Body of pancreas (tissue), 4 donors: Measurements from ENCODE around the gene KLHL29. TPM values are rescaled to one million over a fixed set of nuclear protein-coding genes. Genes with fewer than 3 reads are reported as not detected.

Experiments
- ATAC-seq: fragments of 150-250 bp; one replicate; pipeline ENCODE4 v1.9.1; 2016
- DNase-seq, 4 donors: peaks; one replicate each; pipeline ENCODE4 v3.0.0-alpha.2; 2019
- H3K27ac ChIP-seq, 4 donors: fragments of 200-600 bp; sonication (generic); 1 replicate in 3 of 4; 2 replicates in 1 of 4; pipeline versions ENCODE4 v1.5.1 to v1.6.1; 2016 to 2019; ENCODE audit warnings: mild to moderate bottlenecking in 1 of 4, mixed read lengths in 1 of 4, moderate library complexity in 1 of 4
- H3K27me3 ChIP-seq, 2 donors: fragments of 200-600 bp; sonication (generic); one replicate each; pipeline ENCODE4 v1.6.0; 2016; ENCODE audit warnings: mild to moderate bottlenecking in 1 of 2
- H3K36me3 ChIP-seq, 2 donors: fragments of 200-600 bp; sonication (generic); replicated peaks in 1 of 2; 2 replicates each; pipeline ENCODE4 v1.5.1; 2016; ENCODE audit warnings: low read depth in 2 of 2; ENCODE audit not compliant: insufficient read depth in 1 of 2
- H3K4me1 ChIP-seq: fragments of 200-600 bp; sonication (generic); one replicate; pipeline ENCODE4 v1.6.0; 2016
- H3K4me3 ChIP-seq, 2 donors: fragments of 200-600 bp; sonication (generic); 1 replicate in 1 of 2; 2 replicates in 1 of 2; pipeline ENCODE4 v1.5.1; 2016 to 2019
- H3K9me3 ChIP-seq, 3 donors: fragments of 200-600 bp; sonication (generic); 1 replicate in 2 of 3; 2 replicates in 1 of 3; pipeline ENCODE4 v1.5.1; 2016
- POLR2A ChIP-seq, 3 donors: fragments of 450-650 bp; IDR thresholded peaks; one replicate each; pipeline ENCODE4 v1.6.1; 2016; ENCODE audit warnings: antibody characterized with exemption in 3 of 3, mild to moderate bottlenecking in 2 of 3
- WGBS, 2 donors: methylation state at CpG; one replicate each; pipeline ENCODE4 v1.1.5; 2017; 5-methylcytosine and 5-hydroxymethylcytosine counted together
- intact Hi-C: fragments of 100-400 bp; cut with DNase I; formaldehyde crosslinking; loops from one replicate; pipeline ENCODE4 v1.15.1; 2023
- total RNA-seq, 2 donors: library from RNA; depleted of rRNA; stranded (reverse); fragments of >200 nt; gene quantifications; one replicate each; pipeline ENCODE4 v1.1.0, GENCODE V29; 2016
- TF ChIP-seq, protein P1 (sequence below), 7 experiments: fragments of 450-650 bp in 4 of 7; fragments of 200-600 bp in 3 of 7; sonication (generic) in 3 of 7; IDR thresholded peaks; one replicate each; pipeline ENCODE4 v1.5.1; 2016 to 2019; ENCODE audit warnings: antibody characterized with exemption in 7 of 7

The KLHL29 gene
- total RNA-seq, 2 donors from 2014 or later: 4.0 to 4.4 TPM

- no peak for TF ChIP-seq POLR2A (IDR thresholded peaks at IDR 0.05)
- TF ChIP-seq, protein P1, sequence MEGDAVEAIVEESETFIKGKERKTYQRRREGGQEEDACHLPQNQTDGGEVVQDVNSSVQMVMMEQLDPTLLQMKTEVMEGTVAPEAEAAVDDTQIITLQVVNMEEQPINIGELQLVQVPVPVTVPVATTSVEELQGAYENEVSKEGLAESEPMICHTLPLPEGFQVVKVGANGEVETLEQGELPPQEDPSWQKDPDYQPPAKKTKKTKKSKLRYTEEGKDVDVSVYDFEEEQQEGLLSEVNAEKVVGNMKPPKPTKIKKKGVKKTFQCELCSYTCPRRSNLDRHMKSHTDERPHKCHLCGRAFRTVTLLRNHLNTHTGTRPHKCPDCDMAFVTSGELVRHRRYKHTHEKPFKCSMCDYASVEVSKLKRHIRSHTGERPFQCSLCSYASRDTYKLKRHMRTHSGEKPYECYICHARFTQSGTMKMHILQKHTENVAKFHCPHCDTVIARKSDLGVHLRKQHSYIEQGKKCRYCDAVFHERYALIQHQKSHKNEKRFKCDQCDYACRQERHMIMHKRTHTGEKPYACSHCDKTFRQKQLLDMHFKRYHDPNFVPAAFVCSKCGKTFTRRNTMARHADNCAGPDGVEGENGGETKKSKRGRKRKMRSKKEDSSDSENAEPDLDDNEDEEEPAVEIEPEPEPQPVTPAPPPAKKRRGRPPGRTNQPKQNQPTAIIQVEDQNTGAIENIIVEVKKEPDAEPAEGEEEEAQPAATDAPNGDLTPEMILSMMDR (IDR thresholded peaks at IDR 0.05): no peak
- Histone ChIP-seq H3K36me3 (no peaks in the 10 kb centered on the region), H3K4me3 (no peak overlapping the region), H3K4me1 (peaks cover 56% of the 10 kb centered on the region), H3K27ac (peak overlapping the region; percentile 45 to 80 (median 66)), H3K9me3 (no peaks in the 10 kb centered on the region), H3K27me3 (no peaks in the 10 kb centered on the region)
- peak; percentile 61 for ATAC-seq
- 48 to 54% methylated on average over 20 of the region's 20 CpGs for WGBS, 2 donors
- peak; percentile 29 to 43 (median 32) for DNase-seq
- intact Hi-C loops: no loop called here
Measured at GRCh38 chr2:23523373-23524260, 138.6 kb downstream of the KLHL29 start.

GRCh38 chr2:23524261-23524706, 139.3 kb downstream of the KLHL29 start:
- Histone ChIP-seq H3K36me3 (no peaks in the 10 kb centered on the region), H3K27me3 (no peaks in the 10 kb centered on the region), H3K4me3 (no peak overlapping the region), H3K9me3 (no peaks in the 10 kb centered on the region), H3K4me1 (peaks cover 50% of the 10 kb centered on the region), H3K27ac (peak overlapping the region; percentile 45 to 80 (median 66))
- DNase-seq (peak; percentile 27 to 41 (median 39)), ATAC-seq (peak; percentile 36)
- 60 to 64% methylated on average over 10 to 19 of the region's 19 CpGs for WGBS, 2 donors
- intact Hi-C loops: no loop called here
- TF ChIP-seq, protein P1 (IDR thresholded peaks at IDR 0.05): no peak
- TF ChIP-seq POLR2A (IDR thresholded peaks at IDR 0.05): no peak

- TF ChIP-seq, protein P1 (IDR thresholded peaks at IDR 0.05): no peak
- TF ChIP-seq POLR2A (IDR thresholded peaks at IDR 0.05): no peak
- ATAC-seq: no peak
- no peaks in the 10 kb centered on the region for H3K36me3 ChIP-seq
- DNase-seq: no peak
- no peaks in the 10 kb centered on the region for H3K9me3 ChIP-seq
- H3K27ac ChIP-seq: peak overlapping the region in 3 of 4 donors; percentile 58 to 80 (median 73)
- no peak overlapping the region for H3K4me3 ChIP-seq
- H3K27me3 ChIP-seq: no peaks in the 10 kb centered on the region
- peaks cover 42% of the 10 kb centered on the region for H3K4me1 ChIP-seq
- 81 to 88% methylated on average over 9 to 16 of the region's 16 CpGs for WGBS, 2 donors
- intact Hi-C loops: no loop called here
Measured at GRCh38 chr2:23525137-23525765, 140.3 kb downstream of the KLHL29 start.

DNA sequence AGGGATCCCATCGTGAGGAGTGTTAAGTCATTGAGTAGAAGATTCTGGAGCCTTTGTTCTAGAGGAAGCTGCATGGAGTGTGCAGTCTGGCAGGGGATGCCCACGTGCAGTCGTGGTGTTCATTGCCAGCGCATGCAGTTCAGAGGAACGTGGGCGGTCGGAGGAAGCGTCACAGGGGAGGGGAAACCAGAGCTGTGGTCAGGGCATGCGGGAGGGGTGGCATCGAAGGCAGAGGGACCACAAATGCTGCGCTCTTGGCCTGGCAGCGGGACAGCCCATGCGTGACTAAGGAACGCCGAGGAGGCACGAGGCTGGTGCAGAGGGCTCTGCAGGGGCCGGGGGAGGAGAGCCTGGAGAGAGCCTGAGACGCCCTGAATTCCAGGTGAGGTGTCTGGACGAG, 141.1 kb downstream of the KLHL29 start:
- WGBS, 2 donors: 82% methylated on average over 16 to 19 of the region's 19 CpGs

More for the DNA sequence above, 141.1 kb downstream of the KLHL29 start:
- H3K4me1 ChIP-seq: peaks cover 37% of the 10 kb centered on the region
- intact Hi-C loops: no loop called here
- TF ChIP-seq, protein P1 (IDR thresholded peaks at IDR 0.05): no peak
- no peak for TF ChIP-seq POLR2A (IDR thresholded peaks at IDR 0.05)
- ATAC-seq: no peak
- H3K4me3 ChIP-seq: no peak overlapping the region
- DNase-seq: no peak
- H3K9me3 ChIP-seq: no peaks in the 10 kb centered on the region
- H3K27ac ChIP-seq: no peak overlapping the region
- no peaks in the 10 kb centered on the region for H3K36me3 ChIP-seq
- no peaks in the 10 kb centered on the region for H3K27me3 ChIP-seq
